GM21528 (cell line): Measurements from ENCODE around the gene SGSM1.
"Not testable (repeated sequence)": the region's sequence is repeated elsewhere in the genome, so short reads cannot be mapped to it uniquely, and the experiment has no call there.

Experiments used
- ATAC-seq: cut with Tn5 transposase; IDR thresholded peaks from one replicate; pipeline ENCODE4 v1.9.1; 2021; ENCODE audit warnings: mild to moderate bottlenecking, moderate library complexity; ENCODE audit not compliant: unreplicated experiment, low FRiP score

The SGSM1 gene

GRCh38 chr22:24893341-24894070 is 87.5 kb downstream of the SGSM1 start:
- no peak for ATAC-seq

- ATAC-seq, result no peak
These were observed 88.4 kb downstream of the SGSM1 start for GRCh38 chr22:24894220-24894975.

- ATAC-seq, result no peak
These were observed 89.0 kb downstream of the SGSM1 start for GRCh38 chr22:24894998-24895397.

- ATAC-seq, result no peak
These were observed 95.4 kb downstream of the SGSM1 start for GRCh38 chr22:24901448-24901847.

- ATAC-seq, result no peak
These were observed 99.9 kb downstream of the SGSM1 start for GRCh38 chr22:24905909-24906308.

- not testable (repeated sequence) for ATAC-seq
These were observed 101.1 kb downstream of the SGSM1 start for GRCh38 chr22:24907101-24907500.

- ATAC-seq, result no peak
These were observed 114.0 kb downstream of the SGSM1 start for GRCh38 chr22:24920029-24920428.

- ATAC-seq, result no peak
These were observed 119.8 kb downstream of the SGSM1 start for GRCh38 chr22:24925586-24926427.

GRCh38 chr22:24926428-24926725 is 120.4 kb downstream of the SGSM1 start:
- no peak for ATAC-seq

- no peak for ATAC-seq
These were observed 121.0 kb downstream of the SGSM1 start for GRCh38 chr22:24926849-24927579.

GRCh38 chr22:24928322-24928721 is 122.3 kb downstream of the SGSM1 start:
- ATAC-seq, result no peak

GRCh38 chr22:24930678-24931077 is 124.7 kb downstream of the SGSM1 start:
- ATAC-seq, result no peak

- no peak for ATAC-seq
These were observed 129.9 kb downstream of the SGSM1 start for GRCh38 chr22:24935771-24936483.

- ATAC-seq, result no peak
These were observed 131.1 kb downstream of the SGSM1 start for GRCh38 chr22:24937114-24937513.

- ATAC-seq, result no peak
These were observed 132.8 kb downstream of the SGSM1 start for GRCh38 chr22:24938741-24939341.

GRCh38 chr22:24942301-24942700 is 136.3 kb downstream of the SGSM1 start:
- ATAC-seq, result no peak

- ATAC-seq, result no peak
These were observed 138.4 kb downstream of the SGSM1 start for GRCh38 chr22:24944217-24944937.

GRCh38 chr22:24945430-24945829 is 139.4 kb downstream of the SGSM1 start:
- no peak for ATAC-seq

- no peak for ATAC-seq
These were observed 141.4 kb downstream of the SGSM1 start for GRCh38 chr22:24947383-24947782.
